D341Med (cell line): Measurements from ENCODE around the gene PPIL6.
"Not testable (repeated sequence)": the region's sequence is repeated elsewhere in the genome, so short reads cannot be mapped to it uniquely, and the experiment has no call there.

Experiments
- DNase-seq: peaks from one replicate; pipeline ENCODE4 v3.0.0; 2012; ENCODE audit warnings: low spot score

Gene PPIL6

GRCh38 chr6:109393886-109394281, 46.5 kb downstream of the PPIL6 start:
- DNase-seq = no peak

GRCh38 chr6:109393157-109393885, 47.1 kb downstream of the PPIL6 start:
- DNase-seq = no peak

GRCh38 chr6:109389650-109390274, 50.7 kb downstream of the PPIL6 start:
- DNase-seq = no peak

GRCh38 chr6:109388265-109388664, 52.2 kb downstream of the PPIL6 start:
- DNase-seq = no peak

GRCh38 chr6:109383438-109383940, 56.9 kb downstream of the PPIL6 start:
- DNase-seq = no peak

GRCh38 chr6:109382576-109383437, 57.6 kb downstream of the PPIL6 start:
- peak; percentile 95 for DNase-seq

- peak; percentile 97 for DNase-seq
Observed at GRCh38 chr6:109381747-109382575, 58.5 kb downstream of the PPIL6 start, which contains the start of gene CD164. TSS of gene CD164 (minus strand) at chr6:109382467. CDS start at chr6:109382378, 89 bp downstream.

GRCh38 chr6:109381061-109381746, 59.2 kb downstream of the PPIL6 start:
- DNase-seq = no peak

GRCh38 chr6:109379711-109380110, 60.7 kb downstream of the PPIL6 start:
- DNase-seq = no peak

- no peak for DNase-seq
Observed at GRCh38 chr6:109377717-109378116, 62.7 kb downstream of the PPIL6 start.

GRCh38 chr6:109374326-109374892, 66.0 kb downstream of the PPIL6 start:
- no peak for DNase-seq

- DNase-seq = no peak
Observed at GRCh38 chr6:109373762-109374161, 66.7 kb downstream of the PPIL6 start.

GRCh38 chr6:109373331-109373730, 67.1 kb downstream of the PPIL6 start:
- no peak for DNase-seq

- DNase-seq = no peak
Observed at GRCh38 chr6:109372130-109372529, 68.3 kb downstream of the PPIL6 start.

GRCh38 chr6:109370792-109371191, 69.6 kb downstream of the PPIL6 start:
- no peak for DNase-seq

- DNase-seq = no peak
Observed at GRCh38 chr6:109370336-109370735, 70.1 kb downstream of the PPIL6 start.

GRCh38 chr6:109369728-109370127, 70.7 kb downstream of the PPIL6 start:
- DNase-seq = no peak

GRCh38 chr6:109364382-109365078, 75.9 kb downstream of the PPIL6 start:
- not testable (repeated sequence) for DNase-seq

GRCh38 chr6:109363753-109364152, 76.7 kb downstream of the PPIL6 start:
- no peak for DNase-seq
